Measurements from ENCODE around the gene FCRL6.
A peak's percentile ranks its signal among the peaks of the same experiment; 100 is the strongest.

The FCRL6 gene

GRCh38 chr1:159835862-159836525, 33.8 kb downstream of the FCRL6 start:
- DNase-seq = no peak

GRCh38 chr1:159838715-159839114, 36.6 kb downstream of the FCRL6 start:
- DNase-seq = no peak

GRCh38 chr1:159839116-159839849, 37.1 kb downstream of the FCRL6 start:
- peak; percentile 7 for DNase-seq

- DNase-seq = peak; percentile 50
These were observed 39.6 kb downstream of the FCRL6 start for GRCh38 chr1:159841749-159842148.

GRCh38 chr1:159843459-159843858, 41.3 kb downstream of the FCRL6 start:
- DNase-seq = no peak

- no peak for DNase-seq
These were observed 43.8 kb downstream of the FCRL6 start for GRCh38 chr1:159845751-159846629.

- no peak for DNase-seq
These were observed 45.1 kb downstream of the FCRL6 start for GRCh38 chr1:159847231-159847630.

- DNase-seq = no peak
These were observed 46.2 kb downstream of the FCRL6 start for GRCh38 chr1:159848326-159848725.

- DNase-seq = peak; percentile 5
These were observed 47.6 kb downstream of the FCRL6 start for GRCh38 chr1:159849626-159850366.

- DNase-seq = no peak
These were observed 49.2 kb downstream of the FCRL6 start for GRCh38 chr1:159851407-159851806.

GRCh38 chr1:159853417-159854115, 51.4 kb downstream of the FCRL6 start:
- no peak for DNase-seq

- peak; percentile 77 for DNase-seq
These were observed 52.0 kb downstream of the FCRL6 start for GRCh38 chr1:159854116-159854692.

- DNase-seq = peak; percentile 91
These were observed 52.6 kb downstream of the FCRL6 start for GRCh38 chr1:159854693-159855192.

GRCh38 chr1:159855709-159856108, 53.5 kb downstream of the FCRL6 start:
- peak; percentile 29 for DNase-seq

GRCh38 chr1:159856576-159856975, 54.4 kb downstream of the FCRL6 start:
- DNase-seq = no peak

- no peak for DNase-seq
These were observed 55.7 kb downstream of the FCRL6 start for GRCh38 chr1:159857889-159858288.

- DNase-seq = no peak
These were observed 57.7 kb downstream of the FCRL6 start for GRCh38 chr1:159859767-159860322.

- DNase-seq = no peak
These were observed 58.3 kb downstream of the FCRL6 start for GRCh38 chr1:159860456-159860855.

- DNase-seq = no peak
These were observed 59.1 kb downstream of the FCRL6 start for GRCh38 chr1:159861218-159861617.

GRCh38 chr1:159862031-159862430, 59.9 kb downstream of the FCRL6 start:
- no peak for DNase-seq

GRCh38 chr1:159862557-159862956, 60.4 kb downstream of the FCRL6 start, which contains the start of gene VSIG8:
VSIG8 (minus strand) TSS chr1:159862657; CDS start chr1:159862521, 136 bp downstream.
- no peak for DNase-seq

All from left hindlimb (tissue), 1 donor.